ENCODE data around the gene P2RY12. TPM values are rescaled to one million over a fixed set of nuclear protein-coding genes. Genes with fewer than 3 reads are reported as not detected.

P2RY12 gene
- total and polyA plus RNA-seq, 9 of the 15 experiments (the other 6 are each of a cell fraction or from before 2014, with no cell fraction given) = not detected

DNA sequence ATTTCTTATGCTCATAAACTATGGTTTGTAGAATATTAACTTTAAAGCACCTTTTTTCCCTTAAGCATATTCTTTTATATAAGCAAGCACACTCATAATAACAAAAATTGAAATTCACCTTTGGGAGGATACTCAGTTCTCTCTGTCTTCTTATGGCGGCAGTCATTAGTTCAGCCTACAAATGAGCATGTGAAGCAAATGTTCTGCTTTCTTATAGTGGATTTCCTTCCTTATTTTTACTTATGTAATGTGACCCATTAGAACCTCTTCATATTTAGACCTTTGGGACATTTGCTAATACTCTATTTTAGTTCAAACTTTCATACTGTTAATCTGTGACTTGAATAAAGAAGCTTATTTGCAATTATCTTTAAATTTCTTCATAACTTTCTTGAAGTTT is 55.2 kb downstream of the P2RY12 start, which contains the start of gene P2RY13:
Gene P2RY13, minus strand, starts transcription at position 187 of the 400 bp plus-strand sequence. Its CDS starts 21 bp downstream, at position 166.
- ATAC-seq (no peak), FAIRE-seq (no peak), DNase-seq (ENCODE audit: extremely low read depth in 1 of 4, low spot score in 3 of 4) (no peak)
- intact Hi-C loops (cut with micrococcal nuclease) = no loop called here
- H3K4me3 ChIP-seq = no peak within 1 kb of the TSS
- H3K9me1 ChIP-seq (ENCODE audit: control insufficient read depth, insufficient read depth, low read length) = no peaks in the 10 kb centered on the region
- H4K20me1 ChIP-seq (replicated peaks; ENCODE audit: control insufficient read depth, insufficient read depth, low read length) = no peaks in the 10 kb centered on the region
- no peak within 1 kb of the TSS for H3K9ac ChIP-seq (ENCODE audit: insufficient read depth in 1 of 2, low read depth in 2 of 2, low read length in 2 of 2)
- no TSS peak for BruUV-seq (replicated peaks)
- TF ChIP-seq CBX8 (IDR thresholded peaks at IDR 0.05; ENCODE audit: borderline replicate concordance, extremely low read depth, low read depth, low read length, poor library complexity, severe bottlenecking) (no peak), HMG20A (CRISPR knock-in tag; conservative IDR thresholded peaks at IDR 0.05) (no peak), PCBP1 (IDR thresholded peaks at IDR 0.05; ENCODE audit: low read depth, low read length, poor library complexity, severe bottlenecking) (no peak), GABPB2 (CRISPR knock-in tag; conservative IDR thresholded peaks at IDR 0.05) (no peak), ZNF232 (CRISPR knock-in tag; IDR thresholded peaks at IDR 0.05) (no peak), ZNF143 (CRISPR knock-in tag; IDR thresholded peaks at IDR 0.05) (no peak), SPI1 (IDR thresholded peaks at IDR 0.05; ENCODE audit: borderline replicate concordance, low read depth, low read length) (no peak), ZBTB34 (CRISPR knock-in tag; IDR thresholded peaks at IDR 0.05) (no peak), STAT5B (CRISPR knock-in tag; IDR thresholded peaks at IDR 0.05) (no peak), POLR3A (IDR thresholded peaks at IDR 0.05; ENCODE audit: borderline replicate concordance, extremely low read depth, insufficient read depth, insufficient read length) (no peak), NFRKB (IDR thresholded peaks at IDR 0.05; ENCODE audit: low read depth) (no peak), CGGBP1 (CRISPR knock-in tag; IDR thresholded peaks at IDR 0.05) (no peak)
- no peak within 1 kb of the TSS for H2AFZ ChIP-seq (ENCODE audit: low read depth, low read length)
- H3K27me3 ChIP-seq (ENCODE audit: control insufficient read depth in 2 of 2, insufficient read depth in 2 of 2, low read length in 2 of 2) = no peaks in the 10 kb centered on the region; a peak in 1 of 5 replicates
- CTCF ChIA-PET (ENCODE audit: low intra/inter-chr PET ratio) = no interaction called here
- no peaks in the 10 kb centered on the region for H3K36me3 ChIP-seq (ENCODE audit: control insufficient read depth, insufficient read depth, low read length)
- POLR2A ChIA-PET = interaction anchor here (0.6 kb wide), 2 partner anchors 338 to 869 kb away, joined by 3 read pairs; no protein-coding TSS in a partner anchor
- no peak within 1 kb of the TSS for H3K4me2 ChIP-seq (ENCODE audit: insufficient read depth, low read length)
- no peak within 1 kb of the TSS for H3K27ac ChIP-seq (ENCODE audit: extremely low read depth, low read depth, low read length)
- no peaks in the 10 kb centered on the region for H3K9me3 ChIP-seq (replicated peaks; ENCODE audit: control insufficient read depth, insufficient read depth, low read depth, low read length)
- in situ Hi-C loops (cut with MboI) = no loop called here
- no peaks in the 10 kb centered on the region for H3K79me2 ChIP-seq (ENCODE audit: control insufficient read depth, insufficient read depth, low read length)
- no peaks in the 10 kb centered on the region for H3K4me1 ChIP-seq (replicated peaks in 1 of 2; ENCODE audit: control insufficient read depth in 2 of 2, insufficient read depth in 2 of 2, low read length in 2 of 2)
- 0% methylated on average over 1 of the region's 1 CpG for WGBS (ENCODE audit: insufficient coverage, low coverage, missing lambda C conversion rate)

Measured in K562 (cell line).